ENCODE measurements around the gene PBOV1. TPM values are rescaled to one million over a fixed set of nuclear protein-coding genes. Genes with fewer than 3 reads are reported as not detected.

PBOV1 gene
- total RNA-seq: not detected in 2 replicates

GRCh38 chr6:138218449-138218848, at the start of gene PBOV1:
PBOV1 (minus strand) TSS chr6:138218491; CDS start chr6:138218395, 96 bp downstream.

Other genes with a start within 250 kb of the PBOV1 start
- 22.4 and 35.7 TPM in 2 replicates for gene PERP, start 111.1 kb downstream of the PBOV1 start, total RNA-seq
- 1.0 and 3.1 TPM in 2 replicates for gene ARFGEF3, start 56.6 kb downstream of the PBOV1 start, total RNA-seq
- not detected in 2 replicates for gene SMIM28, start 159.4 kb upstream of the PBOV1 start, total RNA-seq
- gene HEBP2, start 185.7 kb upstream of the PBOV1 start, total RNA-seq: 30.1 and 35.6 TPM in 2 replicates

All from smooth muscle cell of the pulmonary artery (primary cell).